Activated CD4-positive, alpha-beta T cell treated with anti-CD3 and anti-CD28 coated beads, Interleukin-2, amount 50 U/mL, for 1 hour (primary cell): ENCODE measurements around the gene IER3.
"Not testable (repeated sequence)": the region's sequence is repeated elsewhere in the genome, so short reads cannot be mapped to it uniquely, and the experiment has no call there.

Source experiments
- DNase-seq: peaks from one replicate; pipeline ENCODE4 v3.0.0-alpha.2; 2020

The IER3 gene

GRCh38 chr6:30722280-30723112 lies 21.9 kb downstream of the IER3 start:
- peak; percentile 87 for DNase-seq

GRCh38 chr6:30722025-30722279 lies 22.4 kb downstream of the IER3 start:
- peak; percentile 21 for DNase-seq

- peak; percentile 95 for DNase-seq
Observed at GRCh38 chr6:30721198-30722024, 22.9 kb downstream of the IER3 start.

GRCh38 chr6:30720738-30721197 lies 23.6 kb downstream of the IER3 start:
- DNase-seq, result peak; percentile 51

DNA sequence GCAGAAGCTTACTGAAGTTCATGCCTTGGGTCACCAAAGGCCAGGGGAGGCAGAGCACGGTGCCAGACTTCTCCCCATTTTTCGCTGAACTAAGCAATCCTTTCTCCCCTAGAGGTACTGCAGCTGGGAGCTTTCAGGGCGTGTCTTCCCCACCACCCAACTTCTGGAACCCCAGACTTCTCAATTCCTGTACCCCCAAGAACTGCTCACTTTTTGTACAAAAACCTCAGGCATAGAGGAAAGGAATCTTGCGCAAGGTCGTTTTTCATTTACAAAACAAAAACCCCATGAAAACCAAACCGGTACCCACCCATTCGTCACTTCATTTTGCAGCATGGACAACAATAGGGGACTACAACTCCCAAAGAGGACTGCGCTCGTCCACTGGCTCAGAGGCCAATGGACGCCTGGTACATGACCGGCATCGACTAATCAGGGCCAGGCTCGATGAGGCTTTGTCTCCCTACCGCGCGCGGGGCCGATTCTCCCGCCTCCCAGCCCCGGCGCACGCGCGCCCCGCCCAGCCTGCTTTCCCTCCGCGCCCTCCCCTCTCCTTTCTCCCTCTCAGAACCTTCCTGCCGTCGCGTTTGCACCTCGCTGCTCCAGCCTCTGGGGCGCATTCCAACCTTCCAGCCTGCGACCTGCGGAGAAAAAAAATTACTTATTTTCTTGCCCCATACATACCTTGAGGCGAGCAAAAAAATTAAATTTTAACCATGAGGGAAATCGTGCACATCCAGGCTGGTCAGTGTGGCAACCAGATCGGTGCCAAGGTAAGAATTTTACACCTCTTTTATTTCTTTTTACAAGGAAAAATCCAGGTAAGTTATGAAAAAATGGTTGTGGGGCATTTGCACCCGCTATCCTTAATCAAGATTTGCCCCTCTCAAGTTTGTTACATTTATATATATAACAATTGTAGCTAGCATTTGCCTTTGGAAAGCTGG lies 24.3 kb downstream of the IER3 start, which contains the start of gene TUBB:
TSS of gene TUBB (plus strand) at position 562 of the 947 bp plus-strand sequence. CDS start at position 717, 155 bp downstream.
- DNase-seq, result peak; percentile 94

DNA sequence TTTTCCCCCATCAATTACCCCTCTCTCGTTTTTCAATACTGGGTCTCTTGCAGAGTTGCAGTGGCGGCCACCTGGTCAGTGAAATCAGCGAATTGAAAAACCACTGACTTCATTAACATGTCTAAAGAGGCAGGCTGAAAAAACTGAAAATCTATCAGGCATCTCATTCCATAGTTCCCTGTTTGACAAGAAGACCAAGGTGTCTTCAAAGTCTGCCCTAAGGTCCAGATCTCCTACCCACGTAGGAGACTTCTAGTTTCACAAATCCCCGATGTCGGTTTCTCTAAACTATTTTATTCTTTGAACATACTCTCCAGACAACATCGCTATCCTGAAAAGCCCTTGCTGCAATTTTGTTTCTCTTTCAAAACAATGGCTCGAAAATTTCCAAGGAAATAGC lies 25.0 kb downstream of the IER3 start:
- no peak for DNase-seq

DNA sequence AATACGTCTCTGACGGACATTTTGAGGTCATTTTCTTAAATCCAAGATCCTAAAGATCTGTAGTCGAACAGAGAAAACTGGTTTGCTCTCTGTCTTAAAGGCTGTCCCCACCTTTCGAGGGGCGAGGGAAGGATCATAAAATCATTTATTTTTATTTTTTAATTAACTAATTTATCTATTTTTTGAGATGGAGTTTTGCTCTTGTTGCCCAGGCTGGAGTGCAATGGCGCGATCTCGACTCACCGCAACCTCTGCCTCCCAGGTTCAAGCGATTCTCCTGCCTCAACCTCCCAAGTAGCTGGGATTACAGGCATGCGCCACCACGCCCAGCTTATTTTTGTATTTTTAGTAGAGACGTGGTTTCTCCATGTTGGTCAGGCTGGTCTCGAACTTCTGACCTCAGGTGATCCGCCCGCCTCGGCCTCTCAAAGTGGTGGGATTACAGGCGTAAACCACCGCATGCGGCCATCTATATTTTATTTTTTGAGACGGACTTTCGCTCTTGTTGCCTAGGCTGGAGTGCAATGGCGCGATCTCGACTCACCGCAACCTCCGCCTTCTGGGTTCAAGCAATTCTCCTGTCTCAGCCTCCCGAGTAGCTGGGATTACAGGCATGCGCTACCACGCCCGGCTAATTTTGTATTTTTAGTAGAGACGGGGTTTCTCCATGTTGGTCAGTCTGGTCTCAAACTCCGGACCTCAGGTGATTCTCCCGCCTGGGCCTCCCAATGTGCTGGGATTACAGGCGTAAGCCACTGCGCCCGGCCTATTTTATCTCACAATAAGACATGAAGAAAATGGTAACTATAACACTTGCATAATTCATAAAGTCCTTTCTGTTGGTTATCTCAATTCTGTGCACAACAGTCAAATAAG lies 26.3 kb downstream of the IER3 start:
- DNase-seq, result not testable (repeated sequence)

GRCh38 chr6:30717129-30717844 lies 27.1 kb downstream of the IER3 start, which contains the start of gene MDC1:
MDC1 (minus strand) TSS chr6:30717281; CDS start chr6:30715175, 2,106 bp downstream.
- peak; percentile 97 for DNase-seq

DNA sequence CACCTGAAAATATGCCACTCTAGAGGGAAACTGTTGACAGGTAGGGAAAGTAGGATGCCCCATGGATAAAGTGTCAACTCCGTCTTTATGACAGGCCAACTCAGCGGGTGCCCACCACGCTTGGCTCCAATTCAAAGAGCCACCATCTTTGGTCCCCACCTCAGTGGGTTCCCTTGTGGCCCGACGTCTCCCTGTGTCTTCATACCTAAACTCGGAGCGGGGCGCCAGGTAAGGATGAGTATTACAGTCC lies 27.5 kb downstream of the IER3 start:
- no peak for DNase-seq

DNA sequence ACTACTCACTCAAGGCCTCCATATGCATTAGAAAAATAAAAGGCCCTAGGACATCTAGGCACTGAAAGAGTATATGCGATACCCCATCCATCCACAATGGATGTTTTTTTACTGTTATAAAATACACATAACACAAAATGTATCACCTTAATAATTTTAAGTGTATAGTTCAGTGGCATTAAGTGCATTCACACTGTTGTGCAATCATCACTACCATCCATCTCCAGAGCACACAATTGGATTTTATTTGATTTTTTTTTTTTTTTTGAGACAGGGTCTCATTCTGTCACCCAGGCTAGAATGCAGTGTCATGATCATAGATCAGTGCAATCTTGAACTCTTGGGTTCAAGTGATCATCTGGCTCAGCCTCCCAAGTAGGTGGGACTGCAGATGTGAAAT lies 30.1 kb downstream of the IER3 start:
- no peak for DNase-seq

GRCh38 chr6:30712441-30712945 lies 31.9 kb downstream of the IER3 start:
- DNase-seq, result no peak

- no peak for DNase-seq
Observed at GRCh38 chr6:30711758-30712380, 32.5 kb downstream of the IER3 start.

DNA sequence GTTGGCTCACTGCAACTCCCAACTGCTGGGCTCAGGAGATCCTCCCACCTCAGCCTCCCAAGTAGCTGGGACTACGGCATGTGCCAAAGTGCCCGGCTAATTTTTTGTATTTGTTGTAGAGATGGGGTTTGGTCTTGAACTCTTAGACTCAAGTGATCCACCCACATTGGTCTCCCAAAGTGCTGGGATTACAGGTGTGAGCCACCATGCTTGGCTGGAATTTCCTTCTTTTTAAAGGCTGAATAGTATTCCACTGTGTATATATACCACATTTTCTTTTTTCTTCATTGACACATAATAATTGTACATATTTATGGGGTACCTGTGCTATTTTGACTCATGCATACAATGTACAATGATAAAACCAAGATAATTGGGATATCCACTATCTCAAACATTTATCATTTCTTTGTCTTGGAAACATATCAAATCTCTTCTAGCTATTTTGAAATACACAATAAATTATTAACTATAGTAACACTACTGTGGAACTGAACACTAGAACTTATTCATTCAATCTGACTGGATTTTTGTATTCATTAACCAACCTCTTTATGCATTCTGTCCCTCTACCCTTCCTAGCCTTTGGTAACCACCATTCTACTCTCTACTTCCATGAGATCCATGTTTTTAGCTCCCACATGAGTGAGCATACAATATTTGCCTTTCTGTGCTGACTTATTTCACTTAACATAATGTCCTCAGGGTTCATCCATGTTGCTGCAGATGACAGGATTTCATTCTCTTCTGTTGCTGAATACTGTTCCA lies 35.1 kb downstream of the IER3 start:
- DNase-seq, result no peak

GRCh38 chr6:30707281-30707850 lies 37.0 kb downstream of the IER3 start:
- DNase-seq, result no peak

DNA sequence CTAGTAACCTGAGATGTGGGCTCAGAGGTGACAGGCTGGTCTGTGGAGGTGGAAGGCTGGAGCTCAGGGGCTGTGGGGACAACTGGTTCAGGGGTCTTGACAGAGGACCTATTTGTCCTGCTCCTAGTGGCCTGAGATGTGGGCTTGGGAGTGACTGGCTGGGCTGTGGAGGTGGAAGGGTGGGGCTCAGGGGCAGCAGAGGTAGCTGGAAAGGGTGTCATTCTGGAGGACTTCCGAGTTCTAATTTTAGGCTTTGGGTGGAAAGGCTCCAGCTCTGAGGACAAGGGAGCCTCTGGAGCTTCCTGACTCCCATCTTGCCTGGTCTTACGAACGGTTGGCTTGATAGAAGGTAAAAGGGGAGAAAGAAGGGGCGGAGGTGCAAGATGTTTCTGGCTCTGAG lies 38.7 kb downstream of the IER3 start:
- no peak for DNase-seq

- no peak for DNase-seq
Observed at GRCh38 chr6:30703821-30704220, 40.5 kb downstream of the IER3 start.

- no peak for DNase-seq
Observed at GRCh38 chr6:30703011-30703410, 41.3 kb downstream of the IER3 start.

DNA sequence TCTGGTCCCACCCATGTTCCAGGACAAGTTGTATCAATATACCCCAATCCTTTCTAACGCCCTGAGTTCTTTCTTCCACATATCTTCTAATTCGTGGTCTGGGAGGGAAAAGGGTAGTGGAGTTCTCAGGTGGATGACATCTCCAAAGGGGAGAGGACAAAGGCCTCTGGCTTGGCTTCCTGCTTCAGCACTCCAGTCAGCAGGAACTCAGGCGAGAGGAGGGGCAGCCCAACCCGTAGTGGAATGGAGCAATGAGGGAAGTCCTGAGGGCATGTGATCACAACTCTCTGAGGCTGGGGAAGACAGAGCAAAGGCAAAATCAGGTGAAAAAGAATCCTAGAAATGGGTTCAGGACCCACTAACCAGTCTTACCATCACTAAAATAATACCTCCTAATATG lies 44.0 kb downstream of the IER3 start:
- no peak for DNase-seq

DNA sequence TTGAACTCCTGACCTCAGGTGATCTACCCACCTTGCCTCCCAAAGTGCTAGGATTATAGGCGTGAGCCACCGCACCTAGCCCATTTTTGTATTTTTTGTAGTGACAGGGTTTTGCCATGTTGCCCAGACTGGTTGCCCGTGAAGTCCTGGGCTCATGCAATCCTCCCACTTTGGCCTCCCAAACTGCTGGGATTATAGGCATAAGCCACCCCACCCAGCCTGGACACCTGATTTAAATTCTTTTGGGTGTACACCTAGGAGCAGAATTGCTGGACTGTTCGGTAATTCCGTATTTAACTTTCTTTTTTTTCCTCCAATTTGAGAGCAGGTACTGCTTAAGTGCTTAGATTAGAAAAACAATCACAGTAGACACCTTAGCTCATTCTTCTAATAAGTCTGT lies 47.9 kb downstream of the IER3 start:
- DNase-seq, result no peak
